Femur (tissue), 1 donor: Measurements from ENCODE around the gene SLC25A13.

Experiments
- DNase-seq: peaks from one replicate; pipeline ENCODE4 v3.0.0-alpha.2; 2017

SLC25A13 gene

GRCh38 chr7:96237040-96237439 is 84.9 kb downstream of the SLC25A13 start:
- no peak for DNase-seq

DNA sequence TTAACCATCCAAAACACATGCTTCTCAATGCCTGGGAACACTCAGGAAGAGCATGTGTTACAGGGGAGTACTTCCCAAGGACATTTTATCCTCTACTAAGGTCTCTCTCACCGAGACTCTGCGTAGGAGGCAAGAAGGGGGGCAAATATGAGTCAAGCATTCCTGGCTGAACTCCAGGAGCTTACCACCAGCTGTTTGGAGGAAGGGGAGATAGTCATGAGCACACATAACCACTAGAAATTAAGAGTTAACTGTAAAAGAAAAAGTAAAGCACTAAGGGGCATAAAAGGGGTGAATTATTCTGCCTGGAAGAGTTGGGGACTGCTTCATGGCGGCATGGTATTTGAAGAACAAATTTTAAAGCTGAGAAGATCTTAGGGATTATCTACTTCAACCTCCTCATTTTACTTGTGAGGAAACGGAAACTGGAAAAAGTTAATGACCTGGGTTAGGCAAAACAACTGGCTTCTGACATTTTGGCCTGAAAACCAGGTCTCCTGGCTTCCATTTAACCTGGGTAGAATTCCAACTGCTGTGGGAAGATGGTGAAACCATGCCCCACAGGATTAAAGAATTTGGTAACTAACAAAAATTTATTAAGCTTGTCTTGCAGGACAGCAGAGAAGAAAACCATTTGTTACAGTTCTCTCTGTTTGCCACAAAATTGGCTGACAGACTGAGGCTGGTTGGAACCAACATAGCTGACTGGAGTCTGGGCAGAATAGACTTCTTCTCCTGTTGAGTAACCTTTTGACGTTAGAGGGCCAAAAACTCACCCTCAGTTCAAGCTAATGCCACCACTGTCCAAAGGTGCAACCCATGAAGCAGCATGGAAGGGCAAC is 85.5 kb downstream of the SLC25A13 start:
- peak; percentile 67 for DNase-seq

DNA sequence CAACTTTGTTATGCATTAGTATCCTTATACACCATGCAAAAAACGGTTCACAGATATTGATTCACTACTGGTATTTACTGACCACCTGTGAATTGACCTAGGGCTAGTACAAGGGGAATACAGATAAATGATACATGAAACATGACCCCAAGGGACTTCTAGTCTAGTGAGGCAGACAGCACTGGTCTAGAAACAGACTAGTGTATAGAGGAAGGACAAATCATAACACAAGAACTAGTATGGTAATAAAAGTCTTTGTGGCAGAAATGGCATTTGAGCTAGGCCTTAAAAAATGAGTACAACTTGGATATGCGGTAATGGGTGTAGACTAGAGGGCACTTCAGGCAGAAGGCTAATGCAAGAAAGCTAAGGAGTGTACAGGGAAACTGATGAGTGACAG is 86.6 kb downstream of the SLC25A13 start:
- no peak for DNase-seq

- no peak for DNase-seq
Measured at GRCh38 chr7:96233528-96234154, 88.3 kb downstream of the SLC25A13 start.

GRCh38 chr7:96233084-96233483 is 88.8 kb downstream of the SLC25A13 start:
- no peak for DNase-seq

DNA sequence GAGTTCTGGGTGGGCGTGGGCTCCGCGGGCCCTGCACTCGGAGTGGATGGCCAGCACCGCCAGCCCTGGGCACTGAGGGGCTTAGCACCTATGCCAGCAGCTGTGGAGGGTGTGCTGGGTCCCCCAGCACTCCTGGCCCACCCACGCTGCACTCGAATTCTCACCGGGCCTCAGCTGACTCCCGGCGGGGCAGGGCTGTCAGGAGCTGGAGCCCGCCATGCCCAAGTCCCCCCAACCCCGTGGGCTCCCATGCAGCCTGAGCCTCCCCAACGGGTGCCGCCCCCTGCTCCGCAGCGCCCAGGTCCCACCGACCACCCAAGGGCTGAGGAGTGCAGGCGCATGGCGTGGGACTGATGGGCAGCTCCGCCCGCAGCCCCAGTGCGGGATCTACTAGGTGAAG is 93.1 kb downstream of the SLC25A13 start:
- DNase-seq, result no peak

GRCh38 chr7:96225251-96225650 is 96.6 kb downstream of the SLC25A13 start:
- DNase-seq, result no peak

- DNase-seq, result no peak
Measured at GRCh38 chr7:96224685-96225084, 97.2 kb downstream of the SLC25A13 start.

GRCh38 chr7:96224073-96224472 is 97.8 kb downstream of the SLC25A13 start:
- DNase-seq, result no peak

GRCh38 chr7:96221888-96222287 is 100.0 kb downstream of the SLC25A13 start:
- DNase-seq, result no peak

DNA sequence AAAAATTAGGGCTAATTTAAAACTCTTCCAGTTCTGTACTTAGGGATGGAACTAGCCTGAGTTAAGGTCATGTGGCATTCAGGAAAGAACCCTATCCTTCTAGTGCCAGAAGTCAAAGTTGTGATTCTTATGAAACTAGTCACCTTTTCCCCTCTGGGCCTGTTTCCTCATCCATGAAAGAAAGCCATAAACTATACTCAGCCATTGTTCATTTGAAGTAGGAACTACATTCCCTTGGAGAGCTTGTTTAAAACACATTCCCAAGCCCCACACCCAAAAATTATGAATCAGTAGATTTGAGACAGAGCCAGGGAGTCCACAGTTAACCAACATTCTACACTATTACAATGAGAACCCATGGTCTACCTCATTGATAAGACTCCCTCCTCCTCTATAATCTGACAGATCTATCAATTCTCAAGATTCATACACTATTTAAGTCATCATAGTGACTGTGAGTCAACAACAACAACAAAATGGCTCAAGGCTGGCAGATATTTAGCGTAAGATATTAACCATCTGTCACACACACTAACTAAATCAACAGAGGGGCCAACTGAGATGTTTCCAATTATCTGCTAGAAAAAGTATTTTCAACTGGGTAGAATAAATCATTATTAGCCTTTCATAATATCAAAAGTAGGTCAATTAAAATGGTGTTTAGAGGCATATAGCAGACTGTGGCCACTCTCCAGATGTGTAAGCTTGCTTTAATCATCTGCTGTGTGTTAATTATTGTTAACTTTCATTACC is 102.3 kb downstream of the SLC25A13 start:
- no peak for DNase-seq

- no peak for DNase-seq
Measured at GRCh38 chr7:96218664-96219243, 103.1 kb downstream of the SLC25A13 start.

DNA sequence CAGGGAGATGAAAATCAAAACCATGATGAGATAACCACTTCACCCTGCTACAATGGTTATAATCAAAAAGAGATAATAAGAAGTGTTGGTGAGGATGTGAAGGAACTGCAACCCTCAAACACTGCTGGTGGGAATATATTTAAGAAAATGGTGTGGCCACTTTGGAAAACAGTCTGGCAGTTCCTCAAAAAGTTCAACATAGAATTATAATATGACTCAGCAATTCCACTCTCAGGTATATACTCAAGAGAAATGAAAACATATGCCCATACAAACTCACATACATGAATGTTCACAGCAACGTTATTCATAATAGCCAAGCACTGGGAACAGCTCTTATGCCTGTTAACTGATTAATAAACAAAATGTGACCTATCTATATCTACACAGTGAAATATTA is 104.8 kb downstream of the SLC25A13 start:
- no peak for DNase-seq

GRCh38 chr7:96216373-96216772 is 105.5 kb downstream of the SLC25A13 start:
- no peak for DNase-seq

GRCh38 chr7:96212474-96212873 is 109.4 kb downstream of the SLC25A13 start:
- no peak for DNase-seq

- no peak for DNase-seq
Measured at GRCh38 chr7:96211954-96212353, 109.9 kb downstream of the SLC25A13 start.

- no peak for DNase-seq
Measured at GRCh38 chr7:96205665-96206064, 116.2 kb downstream of the SLC25A13 start.

GRCh38 chr7:96204601-96205000 is 117.3 kb downstream of the SLC25A13 start:
- DNase-seq, result no peak

DNA sequence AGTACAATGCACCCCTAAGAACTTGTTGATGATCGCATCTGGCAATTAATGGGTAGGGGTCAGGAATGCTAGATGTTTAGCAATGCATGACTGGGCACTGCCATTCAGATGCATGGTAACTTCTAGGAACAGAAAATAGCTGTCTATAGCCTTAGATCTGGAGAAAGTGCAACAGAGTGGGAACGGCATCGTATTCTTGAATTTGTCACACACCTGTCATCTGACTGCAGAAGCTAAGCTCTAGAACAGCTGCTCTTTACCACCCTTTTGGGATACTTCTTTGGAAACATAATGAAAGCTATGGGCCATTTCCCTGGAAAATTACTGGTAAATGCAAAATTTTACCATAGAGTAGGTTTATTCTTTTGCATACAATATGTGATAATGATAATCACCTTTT is 118.1 kb downstream of the SLC25A13 start:
- no peak for DNase-seq

GRCh38 chr7:96202102-96202501 is 119.8 kb downstream of the SLC25A13 start:
- DNase-seq, result no peak

DNA sequence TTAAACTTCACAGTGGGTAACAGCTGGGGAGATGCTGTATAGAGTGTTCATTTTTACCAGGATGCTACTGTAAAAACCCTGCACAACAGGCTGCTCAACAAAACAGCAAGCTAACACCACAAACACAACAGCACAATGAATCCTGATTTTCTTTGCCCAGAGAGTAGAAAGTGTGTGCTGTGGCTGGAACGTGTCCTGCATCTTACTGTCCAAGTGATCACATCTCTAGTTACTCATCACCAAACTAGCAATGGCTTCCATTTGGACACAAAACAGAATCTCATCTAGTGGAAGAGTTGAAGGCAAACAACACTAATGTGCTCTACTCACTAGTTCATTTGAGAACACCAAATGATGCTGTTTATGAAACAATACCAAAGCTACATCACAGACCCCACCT is 121.2 kb downstream of the SLC25A13 start:
- DNase-seq, result no peak

DNA sequence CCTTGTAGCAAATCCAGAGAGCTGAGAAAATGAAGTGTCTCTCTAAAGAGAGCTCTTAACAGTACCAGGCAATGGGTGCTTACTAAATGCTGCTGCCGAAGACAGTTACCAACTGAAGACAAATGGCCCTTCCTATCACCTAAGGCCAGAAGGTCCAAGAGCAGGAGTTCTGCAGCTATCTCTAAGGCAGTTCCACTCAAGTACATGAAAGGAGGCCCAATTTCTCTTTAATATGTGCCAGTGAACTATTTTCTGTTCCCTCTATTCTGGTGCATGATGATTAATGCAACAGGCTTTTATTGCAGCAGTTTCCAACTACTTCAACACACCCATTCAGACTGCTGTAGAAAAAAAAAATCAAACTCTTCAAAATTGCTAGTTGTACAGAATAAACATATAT is 122.5 kb downstream of the SLC25A13 start:
- DNase-seq, result no peak

GRCh38 chr7:96198047-96198636 is 123.8 kb downstream of the SLC25A13 start:
- DNase-seq, result no peak
